LNCAP (cell line): ENCODE measurements around the gene P2RY10.

ENCODE experiments used
- TF ChIP-seq, protein P1 (sequence below): fragments of 450-650 bp; IDR thresholded peaks from 2 replicates; pipeline ENCODE4 v1.5.1; 2017; ENCODE audit warnings: mild to moderate bottlenecking

Gene P2RY10

GRCh38 chrX:78989349-78989748 is 44.2 kb downstream of the P2RY10 start:
- TF ChIP-seq, protein P1, sequence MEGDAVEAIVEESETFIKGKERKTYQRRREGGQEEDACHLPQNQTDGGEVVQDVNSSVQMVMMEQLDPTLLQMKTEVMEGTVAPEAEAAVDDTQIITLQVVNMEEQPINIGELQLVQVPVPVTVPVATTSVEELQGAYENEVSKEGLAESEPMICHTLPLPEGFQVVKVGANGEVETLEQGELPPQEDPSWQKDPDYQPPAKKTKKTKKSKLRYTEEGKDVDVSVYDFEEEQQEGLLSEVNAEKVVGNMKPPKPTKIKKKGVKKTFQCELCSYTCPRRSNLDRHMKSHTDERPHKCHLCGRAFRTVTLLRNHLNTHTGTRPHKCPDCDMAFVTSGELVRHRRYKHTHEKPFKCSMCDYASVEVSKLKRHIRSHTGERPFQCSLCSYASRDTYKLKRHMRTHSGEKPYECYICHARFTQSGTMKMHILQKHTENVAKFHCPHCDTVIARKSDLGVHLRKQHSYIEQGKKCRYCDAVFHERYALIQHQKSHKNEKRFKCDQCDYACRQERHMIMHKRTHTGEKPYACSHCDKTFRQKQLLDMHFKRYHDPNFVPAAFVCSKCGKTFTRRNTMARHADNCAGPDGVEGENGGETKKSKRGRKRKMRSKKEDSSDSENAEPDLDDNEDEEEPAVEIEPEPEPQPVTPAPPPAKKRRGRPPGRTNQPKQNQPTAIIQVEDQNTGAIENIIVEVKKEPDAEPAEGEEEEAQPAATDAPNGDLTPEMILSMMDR, result no peak

GRCh38 chrX:78997870-78998558 is 52.8 kb downstream of the P2RY10 start:
- TF ChIP-seq, protein P1, result no peak
